ELR (cell line): Measurements from ENCODE around the gene DEXI.
"Not testable (repeated sequence)": the region's sequence is repeated elsewhere in the genome, so short reads cannot be mapped to it uniquely, and the experiment has no call there.

Experiments used
- DNase-seq: peaks from one replicate; pipeline ENCODE4 v3.0.0-alpha.2; 2015; ENCODE audit warnings: low read depth

The DEXI gene

DNA sequence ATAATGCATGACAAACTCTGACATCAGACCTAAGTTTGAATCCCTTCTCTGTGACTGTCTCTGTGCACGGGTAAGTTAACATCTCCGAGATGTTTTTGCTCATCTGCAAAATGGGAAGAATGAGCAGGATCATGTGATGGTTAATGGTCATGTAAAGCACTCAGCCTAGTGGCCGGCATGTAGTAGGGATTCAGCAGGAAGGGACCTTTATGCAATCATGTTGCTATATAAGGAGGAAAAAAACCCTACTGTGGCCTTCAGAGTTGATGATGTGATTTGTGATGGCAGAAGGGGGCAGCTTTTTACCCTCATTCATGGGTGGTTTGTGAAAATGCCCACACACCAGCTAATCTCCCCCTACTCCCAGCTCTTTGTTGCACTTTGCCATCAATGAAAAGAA, 26.2 kb upstream of the DEXI start:
- DNase-seq = no peak

DNA sequence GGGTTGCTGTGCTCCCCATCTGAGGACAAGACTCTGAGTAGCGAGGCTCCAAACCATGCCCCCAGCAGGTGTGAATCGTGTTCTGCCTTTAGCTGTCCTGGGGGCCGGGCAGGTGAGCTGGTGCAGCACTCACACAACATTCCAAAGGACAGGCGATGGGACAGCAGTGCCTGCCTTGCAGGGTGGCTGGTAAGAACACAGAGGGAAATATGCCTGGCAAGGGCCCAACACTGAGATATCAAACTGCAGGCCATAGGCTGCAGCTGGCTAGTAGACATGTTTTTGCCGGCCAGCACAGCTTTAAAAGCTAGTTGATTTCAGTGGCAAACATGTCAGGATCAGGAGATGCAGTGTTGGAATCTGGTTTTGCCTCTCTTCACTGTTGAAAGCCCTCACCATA, 25.7 kb upstream of the DEXI start:
- no peak for DNase-seq

GRCh38 chr16:10966559-10966958, 24.3 kb upstream of the DEXI start:
- DNase-seq = not testable (repeated sequence)

GRCh38 chr16:10966129-10966528, 23.9 kb upstream of the DEXI start:
- no peak for DNase-seq

DNA sequence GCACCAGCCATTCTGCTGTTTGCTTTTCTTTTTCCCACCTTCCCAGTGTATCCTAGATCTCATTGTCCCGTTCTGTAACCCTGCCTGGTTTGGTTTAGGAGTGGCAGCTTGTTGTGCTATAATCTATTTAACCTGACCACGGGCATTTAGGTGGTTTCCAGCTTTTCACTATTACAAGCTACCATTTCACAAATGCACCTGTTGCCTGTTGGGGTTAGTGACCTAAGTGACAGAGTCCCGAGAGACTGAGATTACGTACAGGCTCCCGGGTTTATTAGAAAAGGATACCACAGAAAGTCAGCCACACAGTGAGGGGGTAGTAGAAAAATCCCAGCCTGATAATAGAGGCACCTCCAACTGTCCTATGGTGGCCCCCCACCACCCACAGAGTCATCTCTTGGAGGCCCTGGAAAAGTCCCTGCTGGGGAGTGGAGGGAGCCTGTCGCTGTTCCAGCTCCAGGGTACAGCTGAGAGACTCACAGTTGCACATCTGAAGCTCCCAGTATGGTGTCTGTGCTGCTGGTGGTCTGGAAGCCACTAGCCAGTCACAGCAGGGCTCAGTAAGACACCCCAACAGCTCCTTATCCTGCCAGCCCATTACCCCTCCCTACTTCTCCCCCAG, 23.3 kb upstream of the DEXI start:
- no peak for DNase-seq

- DNase-seq = peak; percentile 80
Measured at GRCh38 chr16:10964891-10965326, 22.6 kb upstream of the DEXI start.

DNA sequence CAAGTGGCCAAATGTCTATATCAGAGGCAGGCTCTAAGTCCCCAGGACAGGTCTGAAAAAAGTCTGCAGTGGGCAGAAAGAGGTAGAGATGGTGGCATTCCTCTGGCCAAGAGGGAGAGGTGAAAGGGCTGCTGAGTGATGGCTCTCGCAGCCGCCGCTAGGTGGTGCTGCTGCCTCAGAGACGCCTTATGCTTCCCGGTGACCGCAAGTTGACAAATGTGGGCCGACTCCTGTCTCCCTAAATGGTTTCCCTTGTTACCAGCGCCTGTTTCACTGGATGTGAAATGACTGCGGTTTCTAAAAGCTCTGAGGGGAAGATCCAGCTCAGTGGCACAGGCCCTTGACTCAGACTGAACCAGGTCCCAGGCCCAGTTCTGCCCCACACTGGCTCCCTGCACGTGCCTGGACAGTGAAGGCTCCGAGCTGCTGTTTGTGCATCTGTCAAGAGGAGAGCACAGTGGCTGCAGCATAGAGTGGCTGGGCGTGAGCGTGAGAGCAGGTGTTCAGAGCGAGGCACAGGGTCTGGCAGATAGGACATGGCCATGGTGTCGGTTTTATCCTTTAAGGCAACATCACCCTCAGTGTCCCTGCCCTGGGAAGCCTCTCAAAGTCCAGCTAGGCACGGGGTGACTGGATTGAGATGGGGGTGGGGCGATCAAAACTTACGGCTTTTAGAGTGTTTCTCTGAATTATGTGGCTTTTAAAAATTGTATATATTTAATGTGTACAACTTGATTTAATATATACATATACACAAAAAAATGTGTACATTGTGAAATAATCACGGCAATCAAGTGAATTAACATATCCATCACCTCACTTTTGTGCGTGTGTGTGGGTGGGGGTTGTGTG, 22.0 kb upstream of the DEXI start:
- DNase-seq = peak; percentile 85

GRCh38 chr16:10961231-10961630, 19.0 kb upstream of the DEXI start:
- peak; percentile 92 for DNase-seq

- peak; percentile 62 for DNase-seq
Measured at GRCh38 chr16:10959161-10959560, 16.9 kb upstream of the DEXI start.

GRCh38 chr16:10957771-10958482, 15.7 kb upstream of the DEXI start:
- DNase-seq = peak; percentile 77

GRCh38 chr16:10954903-10955302, 12.6 kb upstream of the DEXI start:
- no peak for DNase-seq

GRCh38 chr16:10951026-10951425, 8.8 kb upstream of the DEXI start:
- peak; percentile 25 for DNase-seq

- DNase-seq = peak; percentile 47
Measured at GRCh38 chr16:10950393-10950792, 8.1 kb upstream of the DEXI start.

DNA sequence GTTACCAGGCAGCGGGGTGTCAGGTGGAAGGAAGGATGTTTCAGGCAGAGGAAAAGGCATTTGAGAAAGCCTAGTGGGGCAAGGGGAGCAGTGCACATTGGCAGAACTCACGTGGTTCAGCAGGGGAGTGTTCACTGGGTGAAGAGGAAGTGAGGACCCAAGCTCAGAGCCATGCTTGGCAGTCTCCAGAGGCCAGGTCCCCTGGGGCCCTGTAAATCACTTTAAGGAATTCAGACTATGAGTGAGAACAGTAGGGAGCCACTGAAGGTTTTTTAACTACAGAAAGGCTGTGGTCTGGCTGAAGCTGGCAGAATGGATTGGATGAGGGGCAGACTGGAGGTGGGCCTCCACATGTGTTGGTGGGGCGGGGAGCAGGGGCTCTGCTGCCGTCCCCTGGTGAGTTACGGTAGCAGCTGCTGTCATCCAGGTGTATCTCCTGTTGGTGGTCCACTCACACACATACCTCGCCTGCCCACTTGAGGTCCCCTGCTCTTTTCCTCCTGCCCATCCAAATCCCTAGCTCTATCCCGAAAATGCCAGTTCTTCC, 7.2 kb upstream of the DEXI start:
- DNase-seq = peak; percentile 71

DNA sequence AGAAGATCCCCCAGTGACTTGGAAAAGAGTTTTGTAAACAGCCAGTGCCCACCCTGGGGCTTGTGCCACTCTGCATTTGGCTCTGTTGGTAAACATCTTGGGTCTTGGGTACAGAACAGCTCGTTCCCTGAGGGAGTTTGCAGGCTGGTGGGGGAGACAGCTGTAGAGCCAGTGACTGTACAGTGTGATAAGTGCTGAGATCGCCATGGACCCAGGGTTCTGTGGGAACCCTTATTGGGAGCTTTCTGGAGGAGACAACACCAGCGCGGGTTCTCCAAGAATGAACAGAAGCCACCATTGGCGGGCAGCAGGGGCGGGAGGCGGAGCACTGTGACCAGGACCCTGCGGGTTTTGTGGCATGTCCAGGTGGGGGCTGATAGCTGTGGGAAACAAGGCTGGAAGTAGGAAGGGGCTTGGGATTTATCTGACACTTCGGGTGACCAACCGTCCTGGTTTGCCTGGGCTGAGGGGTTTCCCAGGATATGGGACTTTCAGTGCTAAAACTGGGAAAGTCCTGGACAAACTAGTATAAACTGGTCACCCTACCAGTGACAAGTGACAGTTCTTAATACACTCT, 5.0 kb upstream of the DEXI start:
- DNase-seq = no peak

DNA sequence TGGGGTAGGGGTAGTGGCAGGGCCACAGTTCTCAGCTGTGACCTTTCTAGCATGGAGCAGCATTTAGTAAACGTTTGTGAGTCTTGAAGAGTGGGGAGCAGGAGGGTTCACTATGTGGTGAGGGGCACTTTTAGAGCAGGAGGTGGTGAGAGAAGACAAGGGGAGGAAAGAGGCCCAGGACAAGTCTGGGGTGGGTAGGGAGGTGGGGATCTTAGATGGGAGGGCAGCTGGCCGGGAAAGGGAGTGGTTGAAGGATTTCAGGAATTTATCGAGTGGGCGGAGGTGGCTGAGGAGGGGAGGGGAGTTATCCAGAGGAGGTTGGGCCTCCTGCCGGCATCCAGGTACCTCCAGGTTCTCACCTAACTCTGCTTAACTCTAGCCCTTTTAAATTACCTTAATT, 4.0 kb upstream of the DEXI start:
- no peak for DNase-seq

DNA sequence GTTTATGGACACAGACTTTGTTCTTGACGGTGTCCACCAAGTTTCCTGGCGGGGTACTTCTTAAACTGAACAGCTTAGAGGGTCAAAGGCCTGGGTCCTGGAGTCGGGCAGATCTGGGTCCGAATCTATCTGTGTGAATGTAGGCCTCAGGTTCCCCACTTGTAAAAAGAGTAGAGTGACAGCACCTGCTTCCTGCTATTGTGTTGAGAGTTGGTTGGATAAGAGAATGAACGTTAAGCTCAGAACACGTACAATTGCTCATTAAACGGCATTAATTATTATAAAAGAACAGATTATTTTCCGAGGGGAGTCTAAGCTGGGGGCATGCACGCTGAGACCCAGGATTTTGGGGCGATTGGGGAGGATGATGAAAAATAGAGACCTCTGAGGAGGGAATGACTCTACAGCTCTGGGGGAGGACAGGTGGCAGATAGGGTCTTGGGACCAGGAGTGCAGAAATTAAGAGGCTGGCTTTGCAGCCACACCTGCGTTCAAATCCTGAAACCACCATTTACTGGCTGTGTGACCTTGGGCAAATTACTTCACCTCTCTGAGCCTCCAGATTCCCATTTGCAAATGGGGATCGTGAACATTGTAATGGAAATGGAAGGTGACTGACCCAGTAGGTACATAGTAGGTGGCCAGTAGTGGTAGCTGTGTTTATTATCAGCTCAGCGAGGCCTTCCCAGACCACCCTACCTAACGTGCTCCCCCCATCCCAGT, 3.0 kb upstream of the DEXI start:
- no peak for DNase-seq

DNA sequence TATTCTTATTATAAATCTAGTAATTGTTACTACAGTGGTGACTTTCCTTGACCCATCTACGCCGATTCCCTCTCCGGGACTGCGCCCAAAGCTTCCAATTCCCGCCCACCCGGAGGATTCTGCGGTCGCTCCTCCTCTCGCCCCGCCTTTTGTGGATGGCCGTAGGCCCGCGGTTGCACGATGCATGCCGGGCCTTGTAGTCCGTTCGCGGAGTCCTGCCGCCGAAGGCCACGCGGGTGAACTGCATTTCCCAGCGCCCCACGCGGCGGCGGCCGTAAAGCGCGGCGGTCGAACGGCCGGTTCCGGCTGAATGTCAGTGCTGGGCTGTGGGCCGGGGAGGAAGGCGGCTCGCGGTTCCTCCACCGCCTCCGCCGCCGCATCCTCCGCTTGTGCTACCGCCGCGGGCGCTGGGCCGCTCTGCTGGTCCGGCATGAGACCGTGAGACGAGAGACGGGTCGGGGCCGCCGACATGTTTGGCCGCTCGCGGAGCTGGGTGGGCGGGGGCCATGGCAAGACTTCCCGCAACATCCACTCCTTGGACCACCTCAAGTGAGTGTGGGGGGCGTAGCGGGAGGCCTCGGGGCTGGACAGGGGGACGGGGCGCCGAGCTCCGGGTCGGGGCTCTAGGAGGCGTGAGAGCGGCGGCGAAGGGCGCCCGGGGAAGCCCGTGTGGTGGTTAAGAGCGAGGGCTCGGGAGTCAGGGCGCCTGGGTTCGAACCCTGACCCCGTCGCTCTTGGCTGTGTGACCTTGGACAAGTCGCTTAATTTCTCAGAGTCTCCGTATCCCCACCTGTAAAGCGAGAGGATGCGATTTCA, 2.2 kb upstream of the DEXI start, which contains the start of gene CLEC16A:
CLEC16A (plus strand) TSS at position 316 of the 816 bp plus-strand sequence; CDS start at position 470, 154 bp downstream.
- DNase-seq = peak; percentile 97

DNA sequence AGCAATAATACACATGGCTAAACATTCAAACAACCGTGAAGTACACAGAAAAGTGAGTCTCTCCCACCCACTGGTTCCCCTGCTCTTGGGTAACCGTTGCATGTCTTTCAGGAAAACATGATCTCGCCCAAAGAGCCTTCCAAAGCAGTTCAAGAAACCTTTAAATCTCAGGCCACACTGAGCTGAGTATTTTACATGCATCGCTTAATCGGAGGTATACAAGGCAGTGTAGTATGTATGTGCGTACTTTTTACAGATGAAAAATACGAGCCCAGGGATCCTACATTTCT, 741 bp upstream of the DEXI start:
- no peak for DNase-seq

GRCh38 chr16:10941935-10942351, 325 bp downstream of the DEXI start:
- DNase-seq = not testable (repeated sequence)
